Measurements from ENCODE around the gene CPT1C. TPM values are rescaled to one million over a fixed set of nuclear protein-coding genes. Genes with fewer than 3 reads are reported as not detected.
A peak's percentile ranks its signal among the peaks of the same experiment; 100 is the strongest.

The CPT1C gene
- total RNA-seq, 2 experiments from 2014 or later: 0.86 to 0.95 TPM

- Histone ChIP-seq H3K36me3 (ENCODE audit: insufficient read depth, low read length) (no peaks in the 10 kb centered on the region), H3K4me1 (ENCODE audit: insufficient read depth, low read length, poor library complexity, severe bottlenecking) (no peaks in the 10 kb centered on the region), H3K9me3 (ENCODE audit: low read length) (no peaks in the 10 kb centered on the region), H3K27ac (ENCODE audit: low read depth, low read length, poor library complexity, severe bottlenecking) (no peak overlapping the region), H2AFZ (ENCODE audit: low read length) (no peak overlapping the region), H3K4me3 (ENCODE audit: low read depth, low read length, poor library complexity, severe bottlenecking) (no peak overlapping the region), H3K4me2 (ENCODE audit: low read length) (no peak overlapping the region), H4K20me1 (ENCODE audit: insufficient read depth, low read length) (no peaks in the 10 kb centered on the region), H3K79me2 (ENCODE audit: insufficient read depth, low read depth, low read length) (no peaks in the 10 kb centered on the region), H3K9me2 (ENCODE audit: insufficient read depth, low read length) (no peaks in the 10 kb centered on the region)
- intact Hi-C loops (cut with micrococcal nuclease; ENCODE audit: unreplicated experiment): no loop called here
- no peak for TF ChIP-seq CTCF (conservative IDR thresholded peaks at IDR 0.05; ENCODE audit: low read length)
- no peak for TF ChIP-seq EZH2phosphoT487 (IDR thresholded peaks at IDR 0.05; ENCODE audit: borderline replicate concordance, low read depth, low read length)
- BruUV-seq (replicated peaks): no TSS peak
- CTCF ChIA-PET (ENCODE audit: unreplicated experiment): no interaction called here
- POLR2A ChIA-PET: no interaction called here
- no peak for DNase-seq (ENCODE audit: low spot score)
These were observed 19.5 kb downstream of the CPT1C start for GRCh38 chr19:49710372-49710951.

- no peak overlapping the region for H3K4me3 ChIP-seq (ENCODE audit: low read depth, low read length, poor library complexity, severe bottlenecking)
- TF ChIP-seq CTCF (conservative IDR thresholded peaks at IDR 0.05; ENCODE audit: low read length) (no peak), EZH2phosphoT487 (IDR thresholded peaks at IDR 0.05; ENCODE audit: borderline replicate concordance, low read depth, low read length) (no peak)
- H3K4me2 ChIP-seq (ENCODE audit: low read length): no peak overlapping the region
- ChIA-PET POLR2A (no interaction called here), CTCF (ENCODE audit: unreplicated experiment) (no interaction called here)
- no peaks in the 10 kb centered on the region for H3K9me3 ChIP-seq (ENCODE audit: low read length)
- H4K20me1 ChIP-seq (ENCODE audit: insufficient read depth, low read length): no peaks in the 10 kb centered on the region
- peak; percentile 31 for DNase-seq (ENCODE audit: low spot score)
- intact Hi-C loops (cut with micrococcal nuclease; ENCODE audit: unreplicated experiment): no loop called here
- H3K36me3 ChIP-seq (ENCODE audit: insufficient read depth, low read length): no peaks in the 10 kb centered on the region
- no TSS peak for BruUV-seq (replicated peaks)
- H3K4me1 ChIP-seq (ENCODE audit: insufficient read depth, low read length, poor library complexity, severe bottlenecking): peaks cover 3% of the 10 kb centered on the region
- H3K9me2 ChIP-seq (ENCODE audit: insufficient read depth, low read length): no peaks in the 10 kb centered on the region
- no peak overlapping the region for H2AFZ ChIP-seq (ENCODE audit: low read length)
- no peaks in the 10 kb centered on the region for H3K79me2 ChIP-seq (ENCODE audit: insufficient read depth, low read depth, low read length)
- H3K27ac ChIP-seq (ENCODE audit: low read depth, low read length, poor library complexity, severe bottlenecking): no peak overlapping the region
These were observed 21.5 kb downstream of the CPT1C start for GRCh38 chr19:49712397-49712859.

GRCh38 chr19:49713236-49713845, 22.4 kb downstream of the CPT1C start:
- no peak for TF ChIP-seq CTCF (conservative IDR thresholded peaks at IDR 0.05; ENCODE audit: low read length)
- no peak for TF ChIP-seq EZH2phosphoT487 (IDR thresholded peaks at IDR 0.05; ENCODE audit: borderline replicate concordance, low read depth, low read length)
- H3K4me2 ChIP-seq (ENCODE audit: low read length): no peak overlapping the region
- no peak overlapping the region for H2AFZ ChIP-seq (ENCODE audit: low read length)
- H4K20me1 ChIP-seq (ENCODE audit: insufficient read depth, low read length): no peaks in the 10 kb centered on the region
- POLR2A ChIA-PET: no interaction called here
- H3K9me2 ChIP-seq (ENCODE audit: insufficient read depth, low read length): no peaks in the 10 kb centered on the region
- no TSS peak for BruUV-seq (replicated peaks)
- no peak overlapping the region for H3K4me3 ChIP-seq (ENCODE audit: low read depth, low read length, poor library complexity, severe bottlenecking)
- DNase-seq (ENCODE audit: low spot score): no peak
- peaks cover 9% of the 10 kb centered on the region for H3K4me1 ChIP-seq (ENCODE audit: insufficient read depth, low read length, poor library complexity, severe bottlenecking)
- CTCF ChIA-PET (ENCODE audit: unreplicated experiment): no interaction called here
- no peaks in the 10 kb centered on the region for H3K79me2 ChIP-seq (ENCODE audit: insufficient read depth, low read depth, low read length)
- H3K9me3 ChIP-seq (ENCODE audit: low read length): no peaks in the 10 kb centered on the region
- H3K27ac ChIP-seq (ENCODE audit: low read depth, low read length, poor library complexity, severe bottlenecking): no peak overlapping the region
- H3K36me3 ChIP-seq (ENCODE audit: insufficient read depth, low read length): no peaks in the 10 kb centered on the region
- intact Hi-C loops (cut with micrococcal nuclease; ENCODE audit: unreplicated experiment): no loop called here

All from OCI-LY7 (cell line).